ENCODE measurements around the gene CRYGD.
A peak's percentile ranks its signal among the peaks of the same experiment; 100 is the strongest.
"Not testable (repeated sequence)": the region's sequence is repeated elsewhere in the genome, so short reads cannot be mapped to it uniquely, and the experiment has no call there.

Gene CRYGD

GRCh38 chr2:208124013-208124715 lies at the start of gene CRYGD:
CRYGD (minus strand) TSS chr2:208124524; CDS start chr2:208124473, 51 bp downstream.
- DNase-seq, result not testable (repeated sequence)

- DNase-seq, result no peak
These were observed 47.8 kb upstream of the CRYGD start for GRCh38 chr2:208172125-208172524.

- no peak for DNase-seq
These were observed 40.8 kb upstream of the CRYGD start for GRCh38 chr2:208164951-208165755.

- no peak for DNase-seq
These were observed 39.2 kb upstream of the CRYGD start, which contains the start of gene CRYGA for GRCh38 chr2:208163489-208163888. CRYGA (minus strand) TSS chr2:208163589; CDS start chr2:208163556, 33 bp downstream.

GRCh38 chr2:208156439-208156838 lies 32.1 kb upstream of the CRYGD start:
- DNase-seq, result no peak

- DNase-seq, result no peak
These were observed 28.8 kb upstream of the CRYGD start for GRCh38 chr2:208153156-208153555.

GRCh38 chr2:208150956-208151355 lies 26.6 kb upstream of the CRYGD start:
- DNase-seq, result no peak

- no peak for DNase-seq
These were observed 25.8 kb upstream of the CRYGD start for GRCh38 chr2:208150094-208150493.

- no peak for DNase-seq
These were observed 24.5 kb upstream of the CRYGD start for GRCh38 chr2:208148803-208149202.

- no peak for DNase-seq
These were observed 23.4 kb upstream of the CRYGD start for GRCh38 chr2:208147759-208148158.

- no peak for DNase-seq
These were observed 22.7 kb upstream of the CRYGD start for GRCh38 chr2:208147008-208147407.

GRCh38 chr2:208146006-208146405 lies 21.7 kb upstream of the CRYGD start, which contains the start of gene CRYGB:
CRYGB (minus strand) TSS chr2:208146158; CDS start chr2:208146120, 38 bp downstream.
- no peak for DNase-seq

GRCh38 chr2:208142925-208143799 lies 18.8 kb upstream of the CRYGD start:
- no peak for DNase-seq

- no peak for DNase-seq
These were observed 18.1 kb upstream of the CRYGD start for GRCh38 chr2:208142240-208142924.

GRCh38 chr2:208139447-208139846 lies 15.1 kb upstream of the CRYGD start:
- DNase-seq, result no peak

- DNase-seq, result not testable (repeated sequence)
These were observed 14.0 kb upstream of the CRYGD start for GRCh38 chr2:208138334-208138733.

GRCh38 chr2:208136716-208137094 lies 12.4 kb upstream of the CRYGD start:
- no peak for DNase-seq

- no peak for DNase-seq
These were observed 11.7 kb upstream of the CRYGD start for GRCh38 chr2:208135794-208136715.

- peak; percentile 27 for DNase-seq
These were observed 10.7 kb upstream of the CRYGD start for GRCh38 chr2:208134928-208135586.

- DNase-seq, result no peak
These were observed 6.4 kb upstream of the CRYGD start for GRCh38 chr2:208130712-208131110.

Measured in activated CD4-positive, alpha-beta T cell treated with anti-CD3 and anti-CD28 coated beads, Interleukin-2, amount 50 U/mL, for 16 hours (primary cell).